Measurements from ENCODE around the gene SMAD3.

Gene SMAD3

GRCh38 chr15:67227431-67227830, 162.0 kb downstream of the SMAD3 start:
- DNase-seq (ENCODE audit: low read depth), result no peak
- no peak for TF ChIP-seq CTCF (IDR thresholded peaks at IDR 0.05; ENCODE audit: insufficient read depth, low read depth, low read length, missing control alignments)
- no peak overlapping the region for H3K4me3 ChIP-seq (ENCODE audit: low read depth, low read length)

GRCh38 chr15:67227846-67228245, 162.4 kb downstream of the SMAD3 start:
- H3K4me3 ChIP-seq (ENCODE audit: low read depth, low read length), result no peak overlapping the region
- TF ChIP-seq CTCF (IDR thresholded peaks at IDR 0.05; ENCODE audit: insufficient read depth, low read depth, low read length, missing control alignments), result no peak
- DNase-seq (ENCODE audit: low read depth), result no peak

GRCh38 chr15:67228286-67228685, 162.9 kb downstream of the SMAD3 start:
- no peak for DNase-seq (ENCODE audit: low read depth)
- no peak for TF ChIP-seq CTCF (IDR thresholded peaks at IDR 0.05; ENCODE audit: insufficient read depth, low read depth, low read length, missing control alignments)
- H3K4me3 ChIP-seq (ENCODE audit: low read depth, low read length), result no peak overlapping the region

GRCh38 chr15:67230504-67230903, 165.1 kb downstream of the SMAD3 start:
- no peak for TF ChIP-seq CTCF (IDR thresholded peaks at IDR 0.05; ENCODE audit: insufficient read depth, low read depth, low read length, missing control alignments)
- no peak for DNase-seq (ENCODE audit: low read depth)

GRCh38 chr15:67232591-67232990, 167.2 kb downstream of the SMAD3 start:
- H3K4me3 ChIP-seq (ENCODE audit: low read depth, low read length), result no peak overlapping the region
- no peak for TF ChIP-seq CTCF (IDR thresholded peaks at IDR 0.05; ENCODE audit: insufficient read depth, low read depth, low read length, missing control alignments)
- DNase-seq (ENCODE audit: low read depth), result no peak

More at GRCh38 chr15:67230504-67230903, 165.1 kb downstream of the SMAD3 start:
- H3K4me3 ChIP-seq (ENCODE audit: low read depth, low read length), result no peak overlapping the region

GRCh38 chr15:67240235-67241131, 175.1 kb downstream of the SMAD3 start:
- no peak overlapping the region for H3K4me3 ChIP-seq (ENCODE audit: low read depth, low read length)
- peak; percentile 25 for TF ChIP-seq CTCF (IDR thresholded peaks at IDR 0.05; ENCODE audit: insufficient read depth, low read depth, low read length, missing control alignments)
- DNase-seq (ENCODE audit: low read depth), result peak; percentile 29

Measured in GM12865 (cell line).